ENCODE measurements around the gene PISD.

DNA sequence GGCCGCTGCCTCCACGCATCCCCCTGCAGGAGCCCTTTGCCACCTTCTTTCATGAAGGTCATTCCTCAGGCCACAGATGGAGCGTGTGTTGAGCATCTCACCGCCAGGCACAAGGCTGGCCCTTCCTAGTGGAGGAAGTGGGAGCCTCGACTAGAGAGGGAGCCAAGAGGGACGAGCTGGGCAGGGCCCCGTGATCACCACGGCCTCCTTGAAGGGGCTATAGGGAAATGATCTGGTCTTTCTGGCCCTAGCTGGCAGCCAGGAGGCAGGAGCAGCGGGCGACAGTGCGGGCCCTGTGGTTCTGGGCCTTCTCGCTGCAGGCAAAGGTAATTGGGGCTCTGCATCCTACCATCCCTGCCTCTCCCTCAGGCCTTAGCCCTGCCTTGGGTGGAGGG lies 49.1 kb downstream of the PISD start:
- TF ChIP-seq, protein P1, sequence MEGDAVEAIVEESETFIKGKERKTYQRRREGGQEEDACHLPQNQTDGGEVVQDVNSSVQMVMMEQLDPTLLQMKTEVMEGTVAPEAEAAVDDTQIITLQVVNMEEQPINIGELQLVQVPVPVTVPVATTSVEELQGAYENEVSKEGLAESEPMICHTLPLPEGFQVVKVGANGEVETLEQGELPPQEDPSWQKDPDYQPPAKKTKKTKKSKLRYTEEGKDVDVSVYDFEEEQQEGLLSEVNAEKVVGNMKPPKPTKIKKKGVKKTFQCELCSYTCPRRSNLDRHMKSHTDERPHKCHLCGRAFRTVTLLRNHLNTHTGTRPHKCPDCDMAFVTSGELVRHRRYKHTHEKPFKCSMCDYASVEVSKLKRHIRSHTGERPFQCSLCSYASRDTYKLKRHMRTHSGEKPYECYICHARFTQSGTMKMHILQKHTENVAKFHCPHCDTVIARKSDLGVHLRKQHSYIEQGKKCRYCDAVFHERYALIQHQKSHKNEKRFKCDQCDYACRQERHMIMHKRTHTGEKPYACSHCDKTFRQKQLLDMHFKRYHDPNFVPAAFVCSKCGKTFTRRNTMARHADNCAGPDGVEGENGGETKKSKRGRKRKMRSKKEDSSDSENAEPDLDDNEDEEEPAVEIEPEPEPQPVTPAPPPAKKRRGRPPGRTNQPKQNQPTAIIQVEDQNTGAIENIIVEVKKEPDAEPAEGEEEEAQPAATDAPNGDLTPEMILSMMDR (IDR thresholded peaks at IDR 0.05; ENCODE audit: low read depth, low read length), result no peak
- TF ChIP-seq MAX (IDR thresholded peaks at IDR 0.05; ENCODE audit: low read depth, low read length), result no peak

Measured in NB4 (cell line).